Right renal cortex interstitium (tissue), 3 donors: ENCODE results near the gene FNBP1. TPM values are rescaled to one million over a fixed set of nuclear protein-coding genes. Genes with fewer than 3 reads are reported as not detected.

Experiments used
- DNase-seq, 3 donors: peaks; one replicate each; pipeline ENCODE4 v3.0.0-alpha.2; 2013; ENCODE audit warnings: low read depth in 3 of 3, low spot score in 2 of 3
- polyA plus RNA-seq, 3 donors: library from polyadenylated mRNA; unstranded; fragments of 120-200 nt; gene quantifications; one replicate each; pipeline ENCODE4 v1.2.1, GENCODE V29; 2013; ENCODE audit not compliant: insufficient read length in 3 of 3

The FNBP1 gene
- polyA plus RNA-seq, 3 donors: 45.0 to 51.4 (median 51.1) TPM

DNA sequence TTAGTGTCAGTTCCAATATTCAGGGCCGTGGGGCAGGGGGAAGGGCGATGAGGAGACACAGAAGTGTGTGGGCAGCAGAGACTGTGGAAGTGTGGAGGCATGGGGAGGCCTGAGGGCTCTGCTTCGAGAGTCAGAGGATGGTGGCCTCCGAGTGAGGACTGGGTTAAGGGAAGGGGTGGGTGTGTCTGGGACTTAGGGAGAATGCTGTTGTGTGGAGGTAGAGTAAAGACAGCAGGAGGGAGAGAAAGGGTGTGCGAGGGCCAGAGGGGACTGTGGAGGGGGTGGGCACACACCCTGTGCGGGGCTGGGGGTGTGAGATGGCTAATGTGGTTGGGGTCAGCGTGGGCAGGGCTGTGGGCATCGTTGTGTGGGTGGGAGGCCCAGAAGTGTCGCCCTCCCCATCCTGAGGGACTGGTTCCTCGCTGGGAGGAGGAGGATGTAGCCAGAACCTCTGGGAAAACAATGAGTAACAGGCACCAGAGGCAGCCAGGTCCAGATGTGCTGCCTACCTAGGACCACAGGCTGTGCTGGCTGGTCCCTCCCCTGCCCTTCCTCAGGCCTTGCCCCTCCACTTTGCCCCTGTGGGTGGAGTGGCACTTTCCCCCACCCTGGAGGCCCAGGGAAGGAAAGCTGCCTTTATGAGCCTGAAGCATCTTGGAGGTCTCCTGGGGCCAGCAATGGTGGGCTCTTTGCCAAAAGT lies 203.5 kb downstream of the FNBP1 start:
- DNase-seq: no peak

DNA sequence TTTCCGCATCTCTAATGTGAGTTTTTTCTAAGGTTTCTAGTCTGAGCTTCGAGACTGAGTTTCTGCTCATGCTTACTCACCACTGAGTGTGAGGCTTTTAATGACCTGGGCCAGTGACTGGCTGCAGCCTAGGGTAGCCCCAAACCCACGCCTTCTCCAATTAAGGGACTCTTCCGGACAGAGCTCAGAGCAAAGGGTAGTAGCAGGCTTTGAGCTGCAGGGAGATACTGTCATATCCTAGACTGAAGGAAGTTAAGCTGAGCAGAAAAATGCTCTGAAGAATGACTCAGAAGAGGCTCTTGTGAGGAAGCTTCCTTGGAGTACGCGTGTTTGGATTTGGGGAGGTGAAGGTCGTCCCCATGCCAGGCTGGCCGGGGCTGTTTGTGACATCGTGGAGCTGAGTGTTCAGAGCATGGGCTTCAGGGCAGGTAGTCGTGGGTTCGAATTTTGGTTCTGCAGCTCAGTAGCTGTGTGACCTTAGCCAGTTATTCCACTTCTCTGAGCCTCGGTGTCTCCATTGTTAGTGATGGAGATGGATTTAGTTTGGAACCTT lies 204.2 kb downstream of the FNBP1 start:
- DNase-seq: no peak

Other genes starting within 250 kb of the FNBP1 start
- gene TOR1B, start 240.0 kb downstream of the FNBP1 start, polyA plus RNA-seq: 10 to 100 TPM; 18.4 to 20.8 (median 20.0) TPM
- gene TOR1A, start 219.1 kb downstream of the FNBP1 start, polyA plus RNA-seq: 10 to 100 TPM; 43.9 to 45.0 (median 44.1) TPM
- gene C9orf78, start 207.9 kb downstream of the FNBP1 start, polyA plus RNA-seq: 10 to 100 TPM; 85.9 to 97.0 (median 96.4) TPM
- gene USP20, start 207.7 kb downstream of the FNBP1 start, polyA plus RNA-seq: 10 to 100 TPM; 16.4 to 19.3 (median 16.8) TPM
- gene GPR107, start 10.7 kb upstream of the FNBP1 start, polyA plus RNA-seq: 10 to 100 TPM; 53.8 to 56.0 (median 54.4) TPM
- 10 to 100 TPM; 25.8 to 27.4 (median 26.6) TPM for gene NCS1, start 129.2 kb upstream of the FNBP1 start, polyA plus RNA-seq
- under 1 TPM; 0.83 to 0.89 (median 0.86) TPM for gene HMCN2, start 222.6 kb upstream of the FNBP1 start, polyA plus RNA-seq